ENCODE results near the gene DGCR8. TPM values are rescaled to one million over a fixed set of nuclear protein-coding genes. Genes with fewer than 3 reads are reported as not detected.

The DGCR8 gene
- total RNA-seq, result 79.3 and 81.0 TPM in 2 replicates

GRCh38 chr22:20079745-20080444, at the start of gene DGCR8:
Gene DGCR8 (plus strand): TSS chr22:20080241. CDS start chr22:20085964, 5,723 bp downstream.
- intact Hi-C loops (cut with micrococcal nuclease), result loop anchor here (1.0 kb wide), 6 partner anchors 20 to 225 kb away; partner anchors contain the start of genes ARVCF, TANGO2 and TRMT2A
- DNase-seq (ENCODE audit: low spot score), result peak; percentile 74
- Mint-ChIP-seq H3K27me3 (ENCODE audit: insufficient read depth) (no peaks in the 10 kb centered on the region), H3K9me3 (no peaks in the 10 kb centered on the region), H3K36me3 (ENCODE audit: low read depth) (peaks cover 5% of the 10 kb centered on the region), H3K27ac (peak within 1 kb of the TSS; percentile 82), H3K4me1 (ENCODE audit: low read depth) (peaks cover 40% of the 10 kb centered on the region), H3K4me3 (peak within 1 kb of the TSS; percentile 86)

GRCh38 chr22:20031732-20032406, 48.2 kb upstream of the DGCR8 start:
- no peak for DNase-seq (ENCODE audit: low spot score)
- H3K4me1 Mint-ChIP-seq (ENCODE audit: low read depth), result peaks cover 3% of the 10 kb centered on the region
- no peak overlapping the region for H3K4me3 Mint-ChIP-seq
- no peaks in the 10 kb centered on the region for H3K27me3 Mint-ChIP-seq (ENCODE audit: insufficient read depth)
- no peaks in the 10 kb centered on the region for H3K9me3 Mint-ChIP-seq
- intact Hi-C loops (cut with micrococcal nuclease), result no loop called here
- H3K36me3 Mint-ChIP-seq (ENCODE audit: low read depth), result peaks cover 3% of the 10 kb centered on the region
- no peak overlapping the region for H3K27ac Mint-ChIP-seq

- DNase-seq (ENCODE audit: low spot score), result no peak
- Mint-ChIP-seq H3K4me1 (ENCODE audit: low read depth) (peaks cover 4% of the 10 kb centered on the region), H3K36me3 (ENCODE audit: low read depth) (peaks cover 6% of the 10 kb centered on the region), H3K4me3 (no peak overlapping the region), H3K27ac (no peak overlapping the region), H3K9me3 (no peaks in the 10 kb centered on the region), H3K27me3 (ENCODE audit: insufficient read depth) (no peaks in the 10 kb centered on the region)
- intact Hi-C loops (cut with micrococcal nuclease), result no loop called here
Measured at GRCh38 chr22:20032407-20032991, 47.5 kb upstream of the DGCR8 start.

- no peaks in the 10 kb centered on the region for H3K27me3 Mint-ChIP-seq (ENCODE audit: insufficient read depth)
- no peak for DNase-seq (ENCODE audit: low spot score)
- H3K27ac Mint-ChIP-seq, result no peak overlapping the region
- H3K36me3 Mint-ChIP-seq (ENCODE audit: low read depth), result peaks cover 6% of the 10 kb centered on the region
- H3K9me3 Mint-ChIP-seq, result no peaks in the 10 kb centered on the region
- H3K4me1 Mint-ChIP-seq (ENCODE audit: low read depth), result peaks cover 4% of the 10 kb centered on the region
- no peak overlapping the region for H3K4me3 Mint-ChIP-seq
- intact Hi-C loops (cut with micrococcal nuclease), result no loop called here
Measured at GRCh38 chr22:20033045-20033706, 46.9 kb upstream of the DGCR8 start.

- no peak for DNase-seq (ENCODE audit: low spot score)
- no peak overlapping the region for H3K4me3 Mint-ChIP-seq
- H3K36me3 Mint-ChIP-seq (ENCODE audit: low read depth), result peaks cover 6% of the 10 kb centered on the region
- H3K27me3 Mint-ChIP-seq (ENCODE audit: insufficient read depth), result no peaks in the 10 kb centered on the region
- intact Hi-C loops (cut with micrococcal nuclease), result no loop called here
- no peaks in the 10 kb centered on the region for H3K9me3 Mint-ChIP-seq
- H3K4me1 Mint-ChIP-seq (ENCODE audit: low read depth), result peaks cover 4% of the 10 kb centered on the region
- no peak overlapping the region for H3K27ac Mint-ChIP-seq
Measured at GRCh38 chr22:20034143-20034542, 45.9 kb upstream of the DGCR8 start.

- Mint-ChIP-seq H3K4me3 (no peak overlapping the region), H3K4me1 (ENCODE audit: low read depth) (peaks cover 4% of the 10 kb centered on the region), H3K27me3 (ENCODE audit: insufficient read depth) (no peaks in the 10 kb centered on the region), H3K9me3 (no peaks in the 10 kb centered on the region), H3K36me3 (ENCODE audit: low read depth) (peaks cover 15% of the 10 kb centered on the region), H3K27ac (no peak overlapping the region)
- intact Hi-C loops (cut with micrococcal nuclease), result no loop called here
- no peak for DNase-seq (ENCODE audit: low spot score)
Measured at GRCh38 chr22:20035375-20036083, 44.5 kb upstream of the DGCR8 start.

GRCh38 chr22:20036084-20036482, 44.0 kb upstream of the DGCR8 start:
- no peak for DNase-seq (ENCODE audit: low spot score)
- no peak overlapping the region for H3K27ac Mint-ChIP-seq
- H3K27me3 Mint-ChIP-seq (ENCODE audit: insufficient read depth), result no peaks in the 10 kb centered on the region
- H3K4me1 Mint-ChIP-seq (ENCODE audit: low read depth), result peaks cover 4% of the 10 kb centered on the region
- intact Hi-C loops (cut with micrococcal nuclease), result no loop called here
- no peaks in the 10 kb centered on the region for H3K9me3 Mint-ChIP-seq
- H3K36me3 Mint-ChIP-seq (ENCODE audit: low read depth), result peaks cover 15% of the 10 kb centered on the region
- no peak overlapping the region for H3K4me3 Mint-ChIP-seq

- Mint-ChIP-seq H3K9me3 (no peaks in the 10 kb centered on the region), H3K4me1 (ENCODE audit: low read depth) (peaks cover 4% of the 10 kb centered on the region), H3K36me3 (ENCODE audit: low read depth) (peaks cover 15% of the 10 kb centered on the region), H3K27me3 (ENCODE audit: insufficient read depth) (no peaks in the 10 kb centered on the region), H3K4me3 (no peak overlapping the region), H3K27ac (no peak overlapping the region)
- DNase-seq (ENCODE audit: low spot score), result no peak
- intact Hi-C loops (cut with micrococcal nuclease), result no loop called here
Measured at GRCh38 chr22:20036535-20037392, 43.3 kb upstream of the DGCR8 start.

GRCh38 chr22:20037419-20037818, 42.6 kb upstream of the DGCR8 start:
- Mint-ChIP-seq H3K27me3 (ENCODE audit: insufficient read depth) (no peaks in the 10 kb centered on the region), H3K36me3 (ENCODE audit: low read depth) (peaks cover 15% of the 10 kb centered on the region), H3K27ac (no peak overlapping the region), H3K4me1 (ENCODE audit: low read depth) (peaks cover 4% of the 10 kb centered on the region), H3K9me3 (no peaks in the 10 kb centered on the region), H3K4me3 (no peak overlapping the region)
- no peak for DNase-seq (ENCODE audit: low spot score)
- intact Hi-C loops (cut with micrococcal nuclease), result no loop called here

GRCh38 chr22:20038574-20038973, 41.5 kb upstream of the DGCR8 start:
- peaks cover 4% of the 10 kb centered on the region for H3K4me1 Mint-ChIP-seq (ENCODE audit: low read depth)
- H3K4me3 Mint-ChIP-seq, result no peak overlapping the region
- no peak for DNase-seq (ENCODE audit: low spot score)
- peaks cover 19% of the 10 kb centered on the region for H3K36me3 Mint-ChIP-seq (ENCODE audit: low read depth)
- no peak overlapping the region for H3K27ac Mint-ChIP-seq
- H3K27me3 Mint-ChIP-seq (ENCODE audit: insufficient read depth), result no peaks in the 10 kb centered on the region
- intact Hi-C loops (cut with micrococcal nuclease), result no loop called here
- H3K9me3 Mint-ChIP-seq, result no peaks in the 10 kb centered on the region

- DNase-seq (ENCODE audit: low spot score), result no peak
- no peak overlapping the region for H3K27ac Mint-ChIP-seq
- peaks cover 24% of the 10 kb centered on the region for H3K36me3 Mint-ChIP-seq (ENCODE audit: low read depth)
- no peaks in the 10 kb centered on the region for H3K27me3 Mint-ChIP-seq (ENCODE audit: insufficient read depth)
- peaks cover 4% of the 10 kb centered on the region for H3K4me1 Mint-ChIP-seq (ENCODE audit: low read depth)
- intact Hi-C loops (cut with micrococcal nuclease), result no loop called here
- no peaks in the 10 kb centered on the region for H3K9me3 Mint-ChIP-seq
- no peak overlapping the region for H3K4me3 Mint-ChIP-seq
Measured at GRCh38 chr22:20039683-20040325, 40.2 kb upstream of the DGCR8 start.

All from activated T-helper 1 cell treated with anti-CD3 and anti-CD28 coated beads, Interleukin-12 subunit alpha, Interleukin-12 subunit beta, Interleukin-2, Interleukin-4 antibody, amounts not matched to agents 30 ng/mL and 10 ng/mL and 1 ng/mL, durations not matched to agents 14 hours and 24 hours and 36 hours (primary cell).